ENCODE data around the gene ZNF407. TPM values are rescaled to one million over a fixed set of nuclear protein-coding genes. Genes with fewer than 3 reads are reported as not detected.
"Not testable (repeated sequence)": the region's sequence is repeated elsewhere in the genome, so short reads cannot be mapped to it uniquely, and the experiment has no call there.

ZNF407 gene
- total and polyA plus RNA-seq, 2 of the 13 experiments (the other 11 are each of a cell fraction or from before 2014, with no cell fraction given) = 2.3 to 8.7 TPM

DNA sequence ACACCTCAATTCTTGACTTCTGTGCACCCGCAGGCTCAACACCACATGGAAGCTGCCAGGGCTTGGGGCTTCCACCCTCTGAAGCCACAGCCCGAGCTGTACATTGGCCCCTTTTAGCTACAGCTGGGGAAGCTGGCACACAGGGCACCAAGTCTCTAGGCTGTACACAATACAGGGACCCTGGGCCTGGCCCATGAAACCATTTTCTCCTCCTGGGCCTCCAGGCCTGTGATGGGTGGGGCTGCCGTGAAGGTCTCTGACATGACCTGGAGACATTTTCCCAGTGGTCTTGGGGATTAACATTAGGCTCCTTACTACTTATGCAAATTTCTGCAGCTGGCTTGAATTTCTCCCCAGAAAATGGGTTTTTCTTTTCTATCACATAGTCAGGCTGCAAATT is 31.7 kb upstream of the ZNF407 start:
- BruUV-seq (replicated peaks); H3K27ac ChIP-seq (ENCODE audit: extremely low read length, insufficient read depth, low read length); POLR2A ChIA-PET; FAIRE-seq; H3K4me3 ChIP-seq (replicated peaks in 1 of 3; ENCODE audit: insufficient read depth in 1 of 3, low read depth in 2 of 3, low read length in 3 of 3); CTCF ChIA-PET (ENCODE audit: low intra/inter-chr PET ratio, low total read pairs); intact Hi-C loops (cut with micrococcal nuclease; ENCODE audit: unreplicated experiment); H3K27me3 ChIP-seq (ENCODE audit: control insufficient read depth in 1 of 2, insufficient read depth in 2 of 2, low read length in 2 of 2); H2AFZ ChIP-seq (ENCODE audit: low read length); H3K4me2 ChIP-seq (ENCODE audit: low read depth, low read length); H3K9ac ChIP-seq (ENCODE audit: insufficient read depth, low read depth, low read length); DNase-seq (ENCODE audit: low spot score); H3K79me2 ChIP-seq (ENCODE audit: insufficient read depth, low read length); H3K4me1 ChIP-seq (ENCODE audit: insufficient read depth, low read length); ATAC-seq; H4K20me1 ChIP-seq (ENCODE audit: insufficient read depth, low read length); in situ Hi-C loops (cut with HindIII; ENCODE audit: extremely low pct_ligation_motif_present, low pct_unique_long_range_greater_than_20kb); H3K36me3 ChIP-seq (replicated peaks in 1 of 2; ENCODE audit: control insufficient read depth in 1 of 2, insufficient read depth in 2 of 2, low read length in 2 of 2): not testable (repeated sequence)
- TF ChIP-seq ZFP36 (IDR thresholded peaks at IDR 0.05; ENCODE audit: borderline replicate concordance, low read depth, low read length, partially characterized antibody) = peak; percentile 23
- WGBS (ENCODE audit: low lambda C conversion rate) = 83% methylated on average over 2 of the region's 3 CpGs
- H3K9me3 ChIP-seq (ENCODE audit: low read length) = peaks cover 11% of the 10 kb centered on the region

DNA sequence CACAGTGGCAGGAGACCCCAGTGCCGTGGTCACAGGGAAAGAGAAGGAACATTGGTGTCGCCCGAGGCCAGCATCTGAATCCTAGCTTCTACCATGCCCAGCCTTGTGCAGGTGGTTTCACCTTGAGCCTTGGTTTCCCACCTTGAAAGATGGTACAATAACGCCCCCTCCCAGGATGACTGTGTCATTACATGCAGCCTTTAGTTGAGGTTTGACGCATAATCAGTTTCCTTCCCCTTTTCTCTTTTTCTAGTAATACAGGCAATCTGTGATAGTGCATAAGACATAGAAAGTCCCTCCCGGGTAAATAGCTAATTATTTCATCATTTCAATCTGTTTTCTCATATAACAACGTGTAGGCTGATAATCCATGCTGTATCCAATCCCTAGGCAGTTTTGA is 29.8 kb upstream of the ZNF407 start:
- TF ChIP-seq NFATC3 (CRISPR knock-in tag; IDR thresholded peaks at IDR 0.05) = no peak
- TF ChIP-seq NCOA1 (CRISPR knock-in tag; IDR thresholded peaks at IDR 0.05) = no peak
- TF ChIP-seq, protein P1, sequence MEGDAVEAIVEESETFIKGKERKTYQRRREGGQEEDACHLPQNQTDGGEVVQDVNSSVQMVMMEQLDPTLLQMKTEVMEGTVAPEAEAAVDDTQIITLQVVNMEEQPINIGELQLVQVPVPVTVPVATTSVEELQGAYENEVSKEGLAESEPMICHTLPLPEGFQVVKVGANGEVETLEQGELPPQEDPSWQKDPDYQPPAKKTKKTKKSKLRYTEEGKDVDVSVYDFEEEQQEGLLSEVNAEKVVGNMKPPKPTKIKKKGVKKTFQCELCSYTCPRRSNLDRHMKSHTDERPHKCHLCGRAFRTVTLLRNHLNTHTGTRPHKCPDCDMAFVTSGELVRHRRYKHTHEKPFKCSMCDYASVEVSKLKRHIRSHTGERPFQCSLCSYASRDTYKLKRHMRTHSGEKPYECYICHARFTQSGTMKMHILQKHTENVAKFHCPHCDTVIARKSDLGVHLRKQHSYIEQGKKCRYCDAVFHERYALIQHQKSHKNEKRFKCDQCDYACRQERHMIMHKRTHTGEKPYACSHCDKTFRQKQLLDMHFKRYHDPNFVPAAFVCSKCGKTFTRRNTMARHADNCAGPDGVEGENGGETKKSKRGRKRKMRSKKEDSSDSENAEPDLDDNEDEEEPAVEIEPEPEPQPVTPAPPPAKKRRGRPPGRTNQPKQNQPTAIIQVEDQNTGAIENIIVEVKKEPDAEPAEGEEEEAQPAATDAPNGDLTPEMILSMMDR (CRISPR knock-in tag; IDR thresholded peaks at IDR 0.05) = 0 out of 2 replicates have a peak, but pooled peaks have one; percentile 8
- no peak for TF ChIP-seq KDM3A (CRISPR knock-in tag; IDR thresholded peaks at IDR 0.05; ENCODE audit: low read depth)
- ChIA-PET CTCF (ENCODE audit: low intra/inter-chr PET ratio, low total read pairs) (no interaction called here), POLR2A (no interaction called here)
- FAIRE-seq = no peak
- no peak for DNase-seq (ENCODE audit: low spot score)
- in situ Hi-C loops (cut with HindIII; ENCODE audit: extremely low pct_ligation_motif_present, low pct_unique_long_range_greater_than_20kb) = no loop called here
- no peak overlapping the region for H3K4me2 ChIP-seq (ENCODE audit: low read depth, low read length)
- no peak overlapping the region for H3K27ac ChIP-seq (ENCODE audit: extremely low read length, insufficient read depth, low read length)
- no peaks in the 10 kb centered on the region for H3K36me3 ChIP-seq (replicated peaks in 1 of 2; ENCODE audit: control insufficient read depth in 1 of 2, insufficient read depth in 2 of 2, low read length in 2 of 2)
- WGBS (ENCODE audit: low lambda C conversion rate) = 10% methylated on average over 5 of the region's 7 CpGs
- peaks cover 5% of the 10 kb centered on the region; the same call in 1 of the 2 replicates for H3K4me1 ChIP-seq (ENCODE audit: insufficient read depth, low read length)
- no peak for ATAC-seq
- H2AFZ ChIP-seq (ENCODE audit: low read length) = no peak overlapping the region
- intact Hi-C loops (cut with micrococcal nuclease; ENCODE audit: unreplicated experiment) = no loop called here
- no peak overlapping the region for H3K9ac ChIP-seq (ENCODE audit: insufficient read depth, low read depth, low read length)
- H3K79me2 ChIP-seq (ENCODE audit: insufficient read depth, low read length) = no peaks in the 10 kb centered on the region
- peaks cover 0 to 9% of the 10 kb centered on the region in 2 experiments; a peak in 1 of 5 replicates for H3K27me3 ChIP-seq (ENCODE audit: control insufficient read depth in 1 of 2, insufficient read depth in 2 of 2, low read length in 2 of 2)
- no peaks in the 10 kb centered on the region for H4K20me1 ChIP-seq (ENCODE audit: insufficient read depth, low read length)
- BruUV-seq (replicated peaks) = no TSS peak
- H3K4me3 ChIP-seq (replicated peaks in 1 of 3; ENCODE audit: insufficient read depth in 1 of 3, low read depth in 2 of 3, low read length in 3 of 3) = no peak overlapping the region
- peaks cover 11% of the 10 kb centered on the region for H3K9me3 ChIP-seq (ENCODE audit: low read length)
